Measurements from ENCODE around the gene SELENOI. TPM values are rescaled to one million over a fixed set of nuclear protein-coding genes. Genes with fewer than 3 reads are reported as not detected.
A peak's percentile ranks its signal among the peaks of the same experiment; 100 is the strongest.

Gene SELENOI
- total RNA-seq, 1 donor: 14.6 TPM

- no peak for DNase-seq (ENCODE audit: low read depth)
- TF ChIP-seq CTCF (IDR thresholded peaks at IDR 0.05; ENCODE audit: insufficient read depth, low read length): no peak
- no peak overlapping the region for H3K4me3 ChIP-seq (ENCODE audit: low read depth, low read length)
Measured at GRCh38 chr2:26376799-26377198, 30.9 kb downstream of the SELENOI start.

- no peak for TF ChIP-seq CTCF (IDR thresholded peaks at IDR 0.05; ENCODE audit: insufficient read depth, low read length)
- no peak overlapping the region for H3K4me3 ChIP-seq (ENCODE audit: low read depth, low read length)
- DNase-seq (ENCODE audit: low read depth): no peak
Measured at GRCh38 chr2:26380281-26380680, 34.3 kb downstream of the SELENOI start.

GRCh38 chr2:26382564-26382963 lies 36.6 kb downstream of the SELENOI start:
- no peak for TF ChIP-seq CTCF (IDR thresholded peaks at IDR 0.05; ENCODE audit: insufficient read depth, low read length)
- H3K4me3 ChIP-seq (ENCODE audit: low read depth, low read length): no peak overlapping the region

GRCh38 chr2:26384183-26384582 lies 38.2 kb downstream of the SELENOI start:
- DNase-seq (ENCODE audit: low read depth): no peak
- no peak for TF ChIP-seq CTCF (IDR thresholded peaks at IDR 0.05; ENCODE audit: insufficient read depth, low read length)
- no peak overlapping the region for H3K4me3 ChIP-seq (ENCODE audit: low read depth, low read length)

More at GRCh38 chr2:26382564-26382963, 36.6 kb downstream of the SELENOI start:
- no peak for DNase-seq (ENCODE audit: low read depth)

GRCh38 chr2:26384597-26384996 lies 38.7 kb downstream of the SELENOI start:
- TF ChIP-seq CTCF (IDR thresholded peaks at IDR 0.05; ENCODE audit: insufficient read depth, low read length): no peak
- no peak overlapping the region for H3K4me3 ChIP-seq (ENCODE audit: low read depth, low read length)
- DNase-seq (ENCODE audit: low read depth): no peak

GRCh38 chr2:26387189-26387588 lies 41.2 kb downstream of the SELENOI start:
- TF ChIP-seq CTCF (IDR thresholded peaks at IDR 0.05; ENCODE audit: insufficient read depth, low read length): no peak
- no peak for DNase-seq (ENCODE audit: low read depth)
- H3K4me3 ChIP-seq (ENCODE audit: low read depth, low read length): no peak overlapping the region

GRCh38 chr2:26394694-26395093 lies 48.8 kb downstream of the SELENOI start:
- peak; percentile 73 for DNase-seq (ENCODE audit: low read depth)
- no peak overlapping the region for H3K4me3 ChIP-seq (ENCODE audit: low read depth, low read length)
- TF ChIP-seq CTCF (IDR thresholded peaks at IDR 0.05; ENCODE audit: insufficient read depth, low read length): no peak
